ENCODE measurements around the gene ARHGEF2.
A peak's percentile ranks its signal among the peaks of the same experiment; 100 is the strongest.

ARHGEF2 gene
- 181 to 187 reads per million in 2 donors for total RNA-seq

GRCh38 chr1:155978325-155978972 is at the start of gene ARHGEF2:
Gene ARHGEF2 (minus strand): TSS chr1:155978547. CDS start chr1:155978427, 120 bp downstream.
- peak; percentile 55 for DNase-seq

- no peak for DNase-seq
These were observed 48.2 kb upstream of the ARHGEF2 start for GRCh38 chr1:156026588-156026987.

DNA sequence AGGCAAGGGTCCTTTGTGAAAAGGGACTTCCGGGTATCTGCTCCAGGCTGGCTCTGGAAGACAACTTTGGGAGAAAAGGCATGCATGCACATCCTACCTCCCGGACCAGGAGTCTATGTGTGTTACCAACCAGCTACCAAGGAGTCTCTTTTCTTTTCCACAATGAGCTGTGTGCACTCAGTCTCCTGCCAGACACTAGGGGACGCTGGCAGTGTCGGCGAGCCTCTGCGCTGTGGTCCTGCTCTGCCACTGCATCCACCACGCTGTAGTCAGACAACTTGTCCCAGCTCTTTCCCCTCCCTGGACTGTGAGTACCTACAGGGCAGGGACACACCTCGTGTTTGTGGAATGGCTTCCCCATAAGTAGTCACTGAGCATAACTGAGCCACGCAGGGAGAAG is 47.5 kb upstream of the ARHGEF2 start:
- DNase-seq: no peak

DNA sequence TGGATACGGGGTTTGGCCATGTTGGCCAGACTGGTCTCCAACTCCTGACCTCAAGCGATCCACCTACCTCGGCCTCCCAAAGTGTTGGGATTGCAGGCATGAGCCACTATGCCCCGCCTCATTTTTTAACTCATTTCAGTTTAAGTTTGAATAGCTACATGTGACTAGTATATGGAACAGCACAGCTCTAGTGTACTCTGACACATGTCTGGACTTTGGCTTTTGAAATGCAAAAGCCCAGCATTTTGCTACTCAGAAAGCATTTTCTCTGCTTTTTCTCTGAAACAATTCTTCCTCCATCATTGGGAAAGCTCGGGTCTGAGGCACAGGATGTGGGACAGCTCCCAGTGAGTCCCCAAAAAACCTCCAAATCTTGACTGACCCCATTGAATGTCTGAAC is 46.5 kb upstream of the ARHGEF2 start:
- DNase-seq: no peak

DNA sequence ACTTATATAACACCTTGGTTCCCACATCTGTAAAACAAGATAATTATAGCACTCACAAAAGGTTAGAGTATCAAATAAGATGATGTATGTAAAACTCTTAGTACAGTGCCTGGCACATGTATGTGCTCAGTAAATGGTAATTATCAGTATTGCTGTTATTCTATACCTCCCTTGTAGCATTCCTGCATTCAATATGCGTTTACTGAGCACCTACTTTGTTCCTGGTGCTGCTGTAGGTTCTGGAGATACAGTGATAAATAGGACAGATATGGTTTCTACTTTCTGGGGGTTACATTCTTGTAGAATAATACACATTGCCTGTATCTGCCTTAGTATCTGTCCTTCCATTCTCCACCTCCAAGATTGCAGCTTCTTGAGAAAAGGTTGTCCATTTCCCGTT is 43.6 kb upstream of the ARHGEF2 start:
- DNase-seq: no peak

DNA sequence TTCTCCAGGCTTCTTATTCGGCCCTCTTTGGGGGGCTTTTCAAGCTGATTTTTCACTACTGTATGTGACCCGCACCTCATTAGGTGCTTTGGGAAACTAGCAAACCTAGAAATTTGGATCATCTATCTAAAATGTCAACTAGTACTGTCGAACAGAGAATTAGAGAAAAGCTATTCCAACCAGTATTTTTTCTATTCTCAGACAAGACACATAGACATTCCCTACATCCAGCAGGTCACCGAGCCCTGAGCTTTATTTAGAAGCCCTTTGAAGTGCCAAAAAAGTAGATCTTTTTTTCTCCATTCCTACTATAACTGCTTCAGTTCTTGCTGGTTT is 42.7 kb upstream of the ARHGEF2 start:
- no peak for DNase-seq

GRCh38 chr1:156020293-156021092 is 42.1 kb upstream of the ARHGEF2 start, which contains the start of gene SSR2:
Gene SSR2 (minus strand): TSS chr1:156020951. CDS start chr1:156020167, 784 bp downstream.
- no peak for DNase-seq

DNA sequence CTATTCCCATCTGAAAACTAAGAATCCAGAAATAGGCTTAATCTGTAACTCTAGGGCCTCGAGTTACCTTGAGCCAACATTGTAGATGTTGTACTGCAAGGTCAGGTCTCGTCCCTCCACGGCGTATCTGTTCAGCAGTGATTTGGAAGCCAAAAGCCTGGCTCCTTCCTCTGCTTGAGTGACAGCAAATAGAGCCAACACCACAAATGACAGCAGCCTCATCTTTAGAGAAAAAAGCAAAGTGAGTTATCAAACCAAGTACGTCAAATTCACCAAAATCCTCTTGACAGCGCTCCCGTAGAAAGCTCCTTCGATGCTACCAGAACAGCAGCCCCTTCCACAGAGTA is 41.6 kb upstream of the ARHGEF2 start:
- DNase-seq: no peak

DNA sequence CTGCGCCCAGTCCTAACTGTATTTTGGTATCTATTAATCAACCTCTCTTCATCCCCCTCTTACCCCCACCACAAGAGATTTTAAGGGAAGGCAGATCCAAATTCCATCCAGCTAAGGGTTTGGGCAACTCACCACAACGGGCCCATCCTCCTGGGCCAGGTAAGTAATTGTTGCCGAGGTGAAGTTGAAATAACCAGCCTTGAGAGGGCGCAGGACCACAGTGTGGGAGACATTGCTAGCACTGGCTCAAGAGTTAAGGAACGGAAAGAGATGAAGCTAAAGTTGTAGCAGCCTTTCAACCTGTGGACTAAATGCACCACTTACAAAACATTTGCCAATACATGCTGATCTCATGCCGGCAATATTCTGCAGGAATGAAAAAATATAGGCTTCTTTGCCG is 36.5 kb upstream of the ARHGEF2 start:
- DNase-seq: no peak

DNA sequence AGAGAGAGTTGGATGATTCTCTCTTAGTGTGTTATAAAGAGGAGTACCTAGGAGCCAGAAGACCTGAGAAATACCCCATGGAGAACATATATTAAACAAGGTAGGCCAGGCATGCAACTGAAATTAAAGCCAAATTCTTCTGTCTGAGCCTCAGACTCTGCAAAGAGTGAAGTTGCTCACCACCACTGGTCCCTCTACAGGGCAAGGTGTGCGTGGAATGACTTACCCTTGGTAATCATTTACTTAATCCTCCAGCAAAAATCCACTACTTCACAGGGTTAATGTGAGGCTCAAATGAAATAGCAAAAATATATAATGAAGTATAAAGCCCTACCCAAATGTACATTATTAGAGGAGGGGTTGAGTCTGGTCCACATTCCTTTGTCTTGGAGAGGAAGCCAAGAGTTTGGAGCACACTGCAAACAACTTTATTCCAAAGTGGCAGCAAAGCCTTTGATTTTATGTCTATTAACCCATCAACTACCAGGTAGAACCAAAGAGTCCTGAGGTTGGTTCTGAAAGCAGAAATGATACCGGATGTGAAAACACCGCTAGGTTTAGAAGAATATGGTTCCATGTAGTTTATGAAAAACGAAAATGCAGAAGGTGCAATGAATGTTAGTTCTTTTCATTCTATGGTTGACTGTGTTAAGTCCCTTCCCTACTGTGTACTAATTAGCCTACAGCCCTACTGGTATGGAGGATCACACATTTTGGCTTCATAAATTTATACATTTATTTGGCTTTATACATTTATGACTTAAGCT is 33.9 kb upstream of the ARHGEF2 start:
- DNase-seq: no peak

DNA sequence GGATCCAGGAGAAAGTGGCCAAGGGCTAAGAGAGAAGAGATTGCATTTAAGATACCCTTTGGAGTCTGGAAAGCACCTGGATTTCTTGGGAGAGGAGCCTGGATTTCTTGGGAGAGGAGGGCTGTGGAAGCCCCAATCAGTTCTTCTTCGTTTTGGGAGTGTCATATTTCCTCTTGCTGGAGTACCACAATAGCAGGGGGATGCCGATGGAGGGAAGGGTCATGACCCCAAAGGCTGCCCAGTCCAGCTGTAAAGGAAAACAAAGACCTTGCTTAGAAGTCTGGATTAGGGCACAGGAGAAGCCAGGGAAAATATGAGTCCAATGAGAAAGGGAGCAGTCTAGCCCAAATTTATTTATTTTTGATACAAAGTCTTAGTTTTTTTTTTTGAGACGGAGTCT is 31.1 kb upstream of the ARHGEF2 start:
- DNase-seq: no peak

DNA sequence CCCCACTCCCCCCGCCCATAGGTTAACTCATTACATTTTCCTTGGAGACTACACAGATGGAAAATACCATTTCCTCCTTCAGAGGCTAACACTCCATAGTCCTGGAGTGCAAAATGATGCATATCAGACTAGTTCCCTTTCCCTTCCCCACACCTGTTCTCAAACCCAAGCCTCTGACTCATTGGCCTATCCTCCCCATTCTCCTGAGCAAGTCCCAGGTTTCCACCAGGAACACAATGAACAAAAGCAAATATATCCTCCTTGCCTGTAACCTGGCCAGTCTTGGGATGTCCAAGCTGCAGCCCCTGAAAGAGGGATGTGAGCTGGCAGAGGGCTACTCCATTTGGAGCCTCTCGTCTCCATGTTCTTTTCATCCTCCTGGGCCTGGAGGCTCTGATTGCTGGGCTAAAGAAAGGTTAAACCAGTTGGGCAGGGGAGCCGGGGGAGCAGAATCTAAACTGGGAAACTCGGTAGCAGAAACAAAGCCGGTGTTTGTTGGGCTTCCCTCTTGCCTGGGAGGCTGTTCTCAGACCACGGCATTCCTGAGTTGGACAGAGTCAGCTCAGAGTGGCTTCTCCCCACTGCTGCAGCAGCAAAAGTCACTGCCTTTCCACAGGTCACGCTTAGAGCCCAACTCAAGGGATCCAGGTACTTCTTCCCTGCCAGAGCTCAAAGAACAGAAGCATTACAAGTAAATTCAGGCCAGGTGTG is 28.5 kb upstream of the ARHGEF2 start:
- no peak for DNase-seq

DNA sequence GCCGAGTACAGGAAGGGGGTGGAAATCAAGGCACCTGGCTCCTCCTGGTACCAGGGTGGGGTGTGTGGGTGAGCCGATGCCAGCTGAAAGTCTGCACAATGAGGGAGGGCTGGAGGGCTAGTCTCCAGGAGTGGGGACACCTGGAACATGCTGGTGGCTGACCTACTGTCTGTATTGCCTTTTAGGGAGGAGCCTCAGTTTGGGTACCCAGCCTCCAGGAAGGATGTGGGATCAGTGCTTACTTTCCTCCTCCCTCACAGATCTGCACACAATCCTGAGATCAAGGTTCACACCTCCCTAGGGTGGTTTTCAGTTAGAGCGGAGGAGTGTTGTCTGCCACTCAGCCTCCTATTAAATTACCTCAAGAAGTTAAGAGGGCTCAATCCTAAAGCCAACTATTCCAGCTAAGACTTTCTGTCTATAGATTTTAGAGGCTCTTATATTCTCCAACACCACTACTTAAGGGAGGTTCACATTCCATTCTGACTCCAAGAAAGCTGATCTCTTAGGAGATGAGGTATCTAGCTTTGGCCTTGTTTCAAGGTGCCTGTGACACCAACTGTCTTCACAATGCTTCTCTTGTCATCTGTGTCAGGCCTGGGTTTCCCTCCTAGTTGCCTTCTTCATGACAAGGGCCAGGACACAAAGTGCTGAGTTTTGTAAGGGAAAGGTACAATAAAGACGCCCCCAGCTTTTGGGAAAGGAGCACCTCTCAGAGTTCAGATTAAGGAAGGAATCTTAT is 26.7 kb upstream of the ARHGEF2 start:
- no peak for DNase-seq

GRCh38 chr1:156003923-156004188 is 25.5 kb upstream of the ARHGEF2 start:
- no peak for DNase-seq

- no peak for DNase-seq
These were observed 24.0 kb upstream of the ARHGEF2 start for GRCh38 chr1:156002188-156002911.

- no peak for DNase-seq
These were observed 23.4 kb upstream of the ARHGEF2 start for GRCh38 chr1:156001662-156002171.

DNA sequence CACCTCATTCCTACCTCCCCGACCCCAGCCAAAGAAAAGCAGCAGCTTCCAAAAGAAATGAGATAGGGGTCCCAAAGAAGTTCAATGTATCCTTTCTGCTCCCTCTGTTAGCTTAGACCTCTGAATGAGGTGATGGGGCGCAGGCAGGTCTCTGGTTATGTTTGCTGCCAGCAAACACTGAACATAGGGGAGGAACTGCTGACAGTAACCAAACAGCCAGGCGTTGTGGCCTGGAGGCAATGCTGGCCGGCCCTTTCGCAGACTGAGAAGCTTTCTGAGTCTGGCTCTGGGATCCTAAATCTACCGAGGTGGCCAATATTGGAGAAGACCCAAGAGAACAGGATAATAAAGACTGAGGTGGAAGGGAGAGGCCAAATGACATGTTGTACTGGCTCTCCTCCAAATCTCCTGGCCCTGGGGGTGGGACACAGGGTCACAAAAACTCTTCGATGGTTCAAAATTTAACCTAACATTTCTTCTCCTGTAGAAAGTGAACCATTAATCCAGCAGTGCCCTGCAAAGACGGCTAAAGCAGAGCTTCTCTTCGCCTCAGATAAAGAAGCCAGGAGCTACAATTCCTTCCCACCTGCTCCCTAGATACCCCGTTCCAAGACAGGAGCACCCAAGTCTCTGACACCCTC is 22.8 kb upstream of the ARHGEF2 start:
- DNase-seq: no peak

- DNase-seq: no peak
These were observed 21.6 kb upstream of the ARHGEF2 start for GRCh38 chr1:155999964-156000363.

- DNase-seq: no peak
These were observed 17.8 kb upstream of the ARHGEF2 start for GRCh38 chr1:155996166-155996565.

GRCh38 chr1:155993595-155993994 is 15.2 kb upstream of the ARHGEF2 start:
- DNase-seq: no peak

All from activated gamma-delta T cell (primary cell).